GM12878 (cell line): ENCODE measurements around the gene GLMP. TPM values are rescaled to one million over a fixed set of nuclear protein-coding genes. Genes with fewer than 3 reads are reported as not detected.

ENCODE experiments used
- ATAC-seq: fragments of 200-7000 bp; cut with Tn5 transposase; 3 replicates; pipeline ENCODE4 v1.9.1; 2020; ENCODE audit warnings: mild to moderate bottlenecking, moderate library complexity
- BruUV-seq: library from RNA; stranded (reverse); fragments of 400-500 nt; replicated peaks from 2 replicates; lab custom pipeline; 2021; lab: Mats Ljungman, UMichigan
- CTCF ChIA-PET: fragments of 300-600 bp; sonication (Branson Sonifier 250); formaldehyde crosslinking; extraction: SDS; loops from one replicate; lab custom pipeline; 2021; ENCODE audit warnings: inconsistent platforms; lab: Yijun Ruan, JAX
- POLR2A ChIA-PET: fragments of 350-600 bp; formaldehyde crosslinking; extraction: SDS; loops from one replicate; lab custom pipeline; 2021; ENCODE audit warnings: inconsistent platforms; lab: Charles Lee
- RAD21 ChIA-PET: fragments of 300-600 bp; sonication (Branson Sonifier 250); formaldehyde crosslinking; loops from one replicate; lab custom pipeline; 2023; ENCODE audit warnings: antibody characterized with exemption; ENCODE audit not compliant: unreplicated experiment; lab: Charles Lee
- SMC1A ChIA-PET: fragments of 300-600 bp; sonication (Branson Sonifier 250); formaldehyde crosslinking; loops from one replicate; lab custom pipeline; 2023; ENCODE audit not compliant: unreplicated experiment, uncharacterized antibody; lab: Charles Lee
- DNase-seq: peaks from one replicate; pipeline ENCODE4 v3.0.0-alpha.2; 2011; ENCODE audit warnings: low read depth, low spot score
- FAIRE-seq: peaks from 3 replicates; lab custom pipeline; 2011; peaks lifted over from hg19 to GRCh38; lab: Jason Lieb, UNC
- H2AFZ ChIP-seq: 2 replicates; pipeline ENCODE4 v1.6.0; 2011; ENCODE audit warnings: low read depth, low read length, control low read depth; ENCODE audit not compliant: control insufficient read depth
- H3K27ac ChIP-seq: 2 replicates; pipeline ENCODE4 v1.5.1; 2011; ENCODE audit warnings: control low read depth; ENCODE audit not compliant: control insufficient read depth, insufficient read depth
- H3K27me3 ChIP-seq, 2 experiments: replicated peaks in 1 of 2; 2 replicates each; pipeline versions ENCODE4 v1.6.0 to v1.6.1; 2011; ENCODE audit warnings: low read length in 1 of 2; ENCODE audit not compliant: control insufficient read depth in 2 of 2, insufficient read depth in 2 of 2
- H3K36me3 ChIP-seq, 2 experiments: 2 replicates each; pipeline ENCODE4 v1.5.1; 2011; ENCODE audit warnings: low read length in 1 of 2; ENCODE audit not compliant: control insufficient read depth in 2 of 2, insufficient read depth in 2 of 2
- H3K4me1 ChIP-seq: 2 replicates; pipeline ENCODE4 v1.6.1; 2011; ENCODE audit warnings: mild to moderate bottlenecking, low read length, moderate library complexity, mixed read lengths; ENCODE audit not compliant: control insufficient read depth, insufficient read depth
- H3K4me2 ChIP-seq: 2 replicates; pipeline ENCODE4 v1.6.0; 2011; ENCODE audit warnings: control low read depth; ENCODE audit not compliant: control insufficient read depth, insufficient read depth
- H3K4me3 ChIP-seq: fragments of 200-600 bp; sonication (generic); 2 replicates; pipeline ENCODE4 v1.5.1; 2016
- H3K79me2 ChIP-seq: 2 replicates; pipeline ENCODE4 v1.6.0; 2011; ENCODE audit warnings: low read length; ENCODE audit not compliant: control insufficient read depth, insufficient read depth
- H3K9ac ChIP-seq: 2 replicates; pipeline ENCODE4 v1.8.0; 2011; ENCODE audit warnings: low read length, control low read depth, mixed read lengths; ENCODE audit not compliant: control insufficient read depth, insufficient read depth
- H3K9me3 ChIP-seq: replicated peaks from 3 replicates; pipeline ENCODE4 v1.5.1; 2011; ENCODE audit warnings: mild to moderate bottlenecking, low read length; ENCODE audit not compliant: control insufficient read depth, insufficient read depth
- H4K20me1 ChIP-seq: 2 replicates; pipeline ENCODE4 v1.6.0; 2011; ENCODE audit not compliant: control insufficient read depth, insufficient read depth
- BCL11A ChIP-seq: IDR thresholded peaks from 2 replicates; pipeline ENCODE4 v1.6.1; 2011; ENCODE audit warnings: low read depth, low read length
- ZNF217 ChIP-seq: fragments of 450-650 bp; IDR thresholded peaks from 2 replicates; pipeline ENCODE4 v1.6.1; 2017; ENCODE audit warnings: antibody characterized with exemption, mild to moderate bottlenecking
- WGBS: methylation state at CpG from one replicate; pipeline ENCODE4 v1.1.6; 2016; ENCODE audit warnings: low lambda C conversion rate; ENCODE audit not compliant: insufficient replicate concordance, insufficient coverage; ENCODE audit errors: missing lambda C conversion rate; 5-methylcytosine and 5-hydroxymethylcytosine counted together
- in situ Hi-C: fragments of 300-500 bp; cut with MboI; formaldehyde crosslinking; loops from 9 replicates; pipeline ENCODE4 v1.14.3; 2018; ENCODE audit warnings: mixed read lengths
- intact Hi-C: fragments of 100-400 bp; cut with micrococcal nuclease; formaldehyde crosslinking; loops from one replicate; pipeline ENCODE4 v1.14.2; 2022; ENCODE audit not compliant: unreplicated experiment
- polyA plus RNA-seq, 11 experiments: library from polyadenylated mRNA; depleted of rRNA in 4 of 11; unstranded in 6 of 11; stranded (reverse) in 5 of 11; fragments of >200 nt; fragmentation: Nextera tagmentation in 4 of 11; fragmentation: Illumina TruSeq in 1 of 11; extraction: Ambion mirVana in 4 of 11; extraction: Trizol in 1 of 11; gene quantifications; 1 replicate in 1 of 11; 2 replicates in 10 of 11; pipeline versions ENCODE4 v1.2.1 to v1.2.3, GENCODE V29; 2011 to 2016; ENCODE audit warnings: inconsistent platforms in 2 of 11, missing spikeins in 2 of 11, low read depth in 1 of 11
- total RNA-seq, 4 experiments: library from RNA; depleted of rRNA in 3 of 4; stranded (reverse); fragments of >200 nt in 3 of 4; fragmentation: Illumina TruSeq in 1 of 4; extraction: Trizol in 1 of 4; gene quantifications; 2 replicates each; pipeline versions ENCODE4 v1.2.1 to v1.2.3, GENCODE V29; 2013 to 2021
- TF ChIP-seq, protein P1 (sequence below): fragments of 450-650 bp; IDR thresholded peaks from 2 replicates; pipeline ENCODE4 v1.6.1; 2016; ENCODE audit warnings: mild to moderate bottlenecking, moderate library complexity, borderline replicate concordance

Gene GLMP
- total and polyA plus RNA-seq, 10 of the 15 experiments (the other 5 are each of a cell fraction or from before 2014, with no cell fraction given) = 4.4 to 30.0 (median 19.5) TPM

DNA sequence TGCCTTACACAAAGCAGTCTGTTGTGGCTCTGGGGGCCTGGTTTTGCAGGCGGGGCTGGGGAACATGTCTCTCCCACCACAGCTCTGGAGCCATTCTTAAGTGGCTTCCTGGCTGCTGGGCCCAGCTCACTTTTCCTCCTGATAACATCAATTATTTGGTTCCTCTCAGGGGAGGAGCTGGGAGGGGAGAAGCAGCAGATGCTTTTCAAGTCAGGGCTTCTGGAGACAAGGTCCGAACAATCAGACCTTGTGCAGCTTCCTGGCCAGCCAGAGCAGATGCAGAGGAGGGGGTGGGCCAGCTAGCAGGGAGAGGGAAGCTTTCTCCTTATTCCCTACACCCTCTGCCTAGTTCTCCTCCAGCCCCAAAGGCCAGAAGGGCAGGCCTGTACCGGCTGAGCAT lies 44.0 kb downstream of the GLMP start:
- H3K36me3 ChIP-seq = peaks cover 13 to 43% of the 10 kb centered on the region in 2 experiments
- no TSS peak for BruUV-seq
- no peak for DNase-seq
- H3K9ac ChIP-seq = no peak overlapping the region
- SMC1A ChIA-PET = interaction anchor here (1.2 kb wide), 1 partner anchor 23 kb away, joined by 4 read pairs; no protein-coding TSS in a partner anchor
- FAIRE-seq = no peak
- POLR2A ChIA-PET = interaction anchor here (0.5 kb wide), 1 partner anchor 109 kb away, joined by 6 read pairs; no protein-coding TSS in a partner anchor
- in situ Hi-C loops = no loop called here
- no peaks in the 10 kb centered on the region for H3K4me1 ChIP-seq
- H3K27me3 ChIP-seq = no peaks in the 10 kb centered on the region
- no peak for TF ChIP-seq ZNF217
- TF ChIP-seq, protein P1, sequence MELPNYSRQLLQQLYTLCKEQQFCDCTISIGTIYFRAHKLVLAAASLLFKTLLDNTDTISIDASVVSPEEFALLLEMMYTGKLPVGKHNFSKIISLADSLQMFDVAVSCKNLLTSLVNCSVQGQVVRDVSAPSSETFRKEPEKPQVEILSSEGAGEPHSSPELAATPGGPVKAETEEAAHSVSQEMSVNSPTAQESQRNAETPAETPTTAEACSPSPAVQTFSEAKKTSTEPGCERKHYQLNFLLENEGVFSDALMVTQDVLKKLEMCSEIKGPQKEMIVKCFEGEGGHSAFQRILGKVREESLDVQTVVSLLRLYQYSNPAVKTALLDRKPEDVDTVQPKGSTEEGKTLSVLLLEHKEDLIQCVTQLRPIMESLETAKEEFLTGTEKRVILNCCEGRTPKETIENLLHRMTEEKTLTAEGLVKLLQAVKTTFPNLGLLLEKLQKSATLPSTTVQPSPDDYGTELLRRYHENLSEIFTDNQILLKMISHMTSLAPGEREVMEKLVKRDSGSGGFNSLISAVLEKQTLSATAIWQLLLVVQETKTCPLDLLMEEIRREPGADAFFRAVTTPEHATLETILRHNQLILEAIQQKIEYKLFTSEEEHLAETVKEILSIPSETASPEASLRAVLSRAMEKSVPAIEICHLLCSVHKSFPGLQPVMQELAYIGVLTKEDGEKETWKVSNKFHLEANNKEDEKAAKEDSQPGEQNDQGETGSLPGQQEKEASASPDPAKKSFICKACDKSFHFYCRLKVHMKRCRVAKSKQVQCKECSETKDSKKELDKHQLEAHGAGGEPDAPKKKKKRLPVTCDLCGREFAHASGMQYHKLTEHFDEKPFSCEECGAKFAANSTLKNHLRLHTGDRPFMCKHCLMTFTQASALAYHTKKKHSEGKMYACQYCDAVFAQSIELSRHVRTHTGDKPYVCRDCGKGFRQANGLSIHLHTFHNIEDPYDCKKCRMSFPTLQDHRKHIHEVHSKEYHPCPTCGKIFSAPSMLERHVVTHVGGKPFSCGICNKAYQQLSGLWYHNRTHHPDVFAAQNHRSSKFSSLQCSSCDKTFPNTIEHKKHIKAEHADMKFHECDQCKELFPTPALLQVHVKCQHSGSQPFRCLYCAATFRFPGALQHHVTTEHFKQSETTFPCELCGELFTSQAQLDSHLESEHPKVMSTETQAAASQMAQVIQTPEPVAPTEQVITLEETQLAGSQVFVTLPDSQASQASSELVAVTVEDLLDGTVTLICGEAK = no peak
- TF ChIP-seq BCL11A = no peak
- 65% methylated on average over 3 of the region's 3 CpGs for WGBS
- no peak overlapping the region for H3K4me2 ChIP-seq
- no peaks in the 10 kb centered on the region for H3K79me2 ChIP-seq
- H4K20me1 ChIP-seq = no peaks in the 10 kb centered on the region
- intact Hi-C loops = no loop called here
- RAD21 ChIA-PET = interaction anchor here (0.6 kb wide), 1 partner anchor 127 kb away, joined by 3 read pairs; no protein-coding TSS in a partner anchor
- H3K27ac ChIP-seq = no peak overlapping the region
- CTCF ChIA-PET = interaction anchor here (0.8 to 1.5 kb wide), 3 partner anchors 10 to 106 kb away, joined by 3 read pairs; no protein-coding TSS in a partner anchor
- H3K4me3 ChIP-seq = no peak overlapping the region
- H2AFZ ChIP-seq = no peak overlapping the region
- no peaks in the 10 kb centered on the region for H3K9me3 ChIP-seq
- ATAC-seq = no peak
